GM08714 (cell line): ENCODE measurements around the gene MDM4.
A peak's percentile ranks its signal among the peaks of the same experiment; 100 is the strongest.
"Not testable (repeated sequence)": the region's sequence is repeated elsewhere in the genome, so short reads cannot be mapped to it uniquely, and the experiment has no call there.

Experiments
- H3K4me3 ChIP-seq: fragments of 200-500 bp; sonication (Bioruptor generic); 2 replicates; pipeline ENCODE4 v1.5.1; 2014; ENCODE audit warnings: mild to moderate bottlenecking, low read length, inconsistent platforms
- ZNF274 ChIP-seq: IDR thresholded peaks from 2 replicates; pipeline ENCODE4 v1.6.1; 2012; ENCODE audit warnings: mild to moderate bottlenecking, low read depth, low read length

Gene MDM4

GRCh38 chr1:204569478-204569877 lies 53.3 kb downstream of the MDM4 start:
- no peak for TF ChIP-seq ZNF274
- no peak overlapping the region for H3K4me3 ChIP-seq

DNA sequence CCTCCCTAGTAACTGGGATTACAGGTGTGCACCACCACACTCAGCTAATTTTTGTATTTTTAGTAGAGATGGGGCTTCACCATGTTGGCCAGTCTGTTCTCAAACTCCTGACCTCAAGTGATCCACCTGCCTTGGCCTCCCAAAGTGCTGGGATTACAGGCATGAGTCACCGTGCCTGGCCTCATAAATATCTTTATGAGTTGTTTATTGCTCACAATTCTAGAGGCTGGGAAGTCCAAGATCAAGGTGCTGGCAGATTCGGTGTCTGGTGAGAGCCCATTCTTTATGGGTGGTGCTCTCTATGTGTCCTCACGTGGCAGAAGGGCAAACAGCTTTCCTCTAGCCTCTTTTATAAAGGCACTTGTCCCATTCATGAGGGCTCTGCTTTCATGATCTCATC lies 53.8 kb downstream of the MDM4 start:
- not testable (repeated sequence) for H3K4me3 ChIP-seq

DNA sequence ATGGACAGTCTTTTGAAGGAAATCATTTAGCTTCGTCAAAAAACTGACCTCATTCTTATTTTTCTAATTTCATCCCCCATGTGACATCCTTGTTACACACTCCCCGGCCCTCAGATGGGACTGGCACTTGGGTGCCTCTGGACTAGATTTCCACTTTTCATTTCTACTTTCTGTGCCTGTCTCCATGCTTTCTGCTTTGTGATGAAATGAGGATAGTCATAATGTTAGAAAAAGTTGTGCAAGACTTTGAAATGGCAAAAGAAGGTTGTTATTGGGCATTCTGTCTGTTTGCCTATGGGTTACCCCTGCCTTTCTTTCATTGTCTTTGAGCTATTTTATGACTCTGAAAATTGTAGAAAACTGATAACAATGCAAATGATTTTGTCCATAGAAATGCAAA lies 54.9 kb downstream of the MDM4 start:
- no peak overlapping the region for H3K4me3 ChIP-seq
- TF ChIP-seq ZNF274, result no peak

DNA sequence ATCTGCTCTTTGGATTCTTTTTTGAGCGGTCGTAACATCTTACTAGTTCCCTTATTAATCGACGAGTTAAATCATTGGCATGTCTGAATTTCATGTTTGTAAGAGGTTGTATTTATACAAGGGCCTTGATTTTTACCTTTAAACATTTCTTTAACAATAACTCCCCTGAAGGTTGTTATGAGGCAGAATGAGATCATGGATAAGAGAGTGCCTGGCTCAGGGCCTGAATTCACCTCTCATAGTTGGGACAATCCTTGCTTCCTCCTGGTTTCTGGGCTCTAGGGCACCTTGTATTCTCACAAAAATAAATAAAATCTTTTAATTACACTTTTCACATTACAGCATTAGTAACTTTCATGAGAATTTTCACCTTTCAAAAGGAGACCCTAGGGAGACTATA lies 55.4 kb downstream of the MDM4 start:
- TF ChIP-seq ZNF274, result no peak
- no peak overlapping the region for H3K4me3 ChIP-seq

- H3K4me3 ChIP-seq, result no peak overlapping the region
- no peak for TF ChIP-seq ZNF274
Measured at GRCh38 chr1:204572923-204573922, 57.0 kb downstream of the MDM4 start.

DNA sequence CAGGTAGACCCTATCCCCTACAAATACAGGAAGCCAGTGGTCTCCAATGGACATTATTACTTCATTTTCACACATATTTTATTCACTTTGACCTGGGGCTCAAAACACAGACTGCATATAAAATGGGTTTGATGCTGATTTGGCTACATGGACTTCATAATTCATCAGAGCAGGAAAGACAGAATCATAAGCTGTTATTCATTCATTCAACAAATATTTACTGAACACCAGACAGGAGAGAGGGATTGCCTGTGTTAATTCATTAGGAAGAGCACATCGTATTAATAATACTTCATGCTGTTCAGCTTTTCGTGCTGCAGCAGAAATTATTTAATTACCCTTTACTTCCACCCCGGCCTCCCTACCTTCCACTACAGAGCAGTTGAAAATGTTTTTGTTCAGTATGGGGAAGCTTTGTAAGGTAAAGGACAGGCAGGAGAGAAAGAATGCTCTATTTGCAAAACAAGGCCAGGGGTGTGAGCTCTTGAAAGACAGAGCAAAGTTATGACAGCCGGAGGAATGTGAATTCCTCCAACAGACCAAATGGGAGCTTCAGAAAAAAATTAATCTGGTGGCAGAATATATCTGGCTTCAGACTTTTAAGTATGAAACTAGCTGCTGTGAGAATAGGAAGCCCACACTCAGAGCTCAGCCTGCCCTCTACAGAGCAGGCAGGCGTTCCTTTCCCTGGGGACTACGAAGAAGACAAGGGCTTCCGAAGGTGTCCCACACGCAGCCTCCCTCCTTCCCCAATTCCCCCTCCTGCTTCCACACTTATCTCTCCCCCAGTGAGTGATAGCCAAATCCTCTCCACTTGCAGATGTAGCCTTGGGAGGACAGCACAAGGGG lies 58.0 kb downstream of the MDM4 start:
- H3K4me3 ChIP-seq, result no peak overlapping the region
- TF ChIP-seq ZNF274, result no peak

DNA sequence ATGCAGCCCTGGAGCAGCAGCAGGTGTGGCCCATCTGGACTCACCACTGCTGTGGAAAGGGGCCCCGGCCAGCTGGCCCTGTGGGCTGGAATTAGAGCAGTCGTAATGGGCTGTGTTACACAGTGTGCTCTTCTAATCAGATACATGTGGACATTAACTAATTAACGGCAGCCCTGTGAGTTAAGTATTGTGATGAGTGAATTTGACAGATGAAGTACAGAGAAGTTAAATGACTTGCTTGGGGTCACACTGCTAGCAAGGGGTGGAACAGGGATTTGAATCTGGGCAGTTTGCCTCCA lies 58.6 kb downstream of the MDM4 start:
- H3K4me3 ChIP-seq, result no peak overlapping the region
- TF ChIP-seq ZNF274, result no peak

DNA sequence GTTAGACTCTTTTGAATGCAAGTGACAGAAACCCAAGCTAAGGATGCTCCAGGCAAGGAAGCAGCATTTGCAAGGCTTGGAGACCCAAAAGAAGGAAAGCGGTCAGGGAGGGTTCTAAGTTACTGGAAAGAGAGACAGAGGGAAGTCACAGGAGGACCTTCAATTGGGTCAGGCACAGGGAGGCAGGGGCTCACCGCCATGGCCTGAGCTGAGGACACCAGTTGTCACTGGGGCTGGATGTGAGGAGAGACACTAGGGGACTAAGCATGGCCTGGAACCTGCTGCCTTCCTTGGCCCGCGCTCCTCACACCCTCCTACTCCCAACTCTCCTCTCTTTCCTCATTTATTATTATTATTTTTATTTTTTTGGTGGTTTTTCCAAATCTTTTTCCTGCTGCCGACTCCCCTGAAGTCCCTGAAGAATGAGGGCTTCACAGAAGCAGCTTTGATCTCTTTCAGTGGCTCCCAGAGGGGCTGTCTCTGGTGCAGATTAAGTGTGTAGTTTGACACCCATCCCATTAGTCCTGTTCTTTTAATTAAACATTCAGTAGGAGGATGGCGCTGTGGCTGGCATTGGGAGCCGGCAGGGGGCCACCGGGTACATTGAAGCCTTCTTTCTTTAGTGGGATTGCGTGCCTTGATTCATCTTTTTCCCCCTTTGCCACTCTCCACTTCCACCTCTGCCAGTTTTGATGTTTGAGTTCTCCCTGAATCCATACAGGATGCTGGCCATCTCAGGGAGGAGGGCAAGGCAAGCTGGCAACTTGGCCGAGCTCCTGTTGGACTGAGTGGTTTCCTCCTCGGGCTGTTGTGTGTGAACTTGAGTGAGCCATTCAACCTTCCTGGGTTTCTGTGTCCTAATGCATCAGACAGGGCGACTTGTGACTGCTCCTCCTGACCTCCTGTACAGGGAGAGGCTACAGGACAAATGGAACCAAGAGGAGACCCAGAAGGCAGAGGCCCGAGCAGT lies 59.3 kb downstream of the MDM4 start:
- H3K4me3 ChIP-seq, result no peak overlapping the region
- TF ChIP-seq ZNF274, result no peak

DNA sequence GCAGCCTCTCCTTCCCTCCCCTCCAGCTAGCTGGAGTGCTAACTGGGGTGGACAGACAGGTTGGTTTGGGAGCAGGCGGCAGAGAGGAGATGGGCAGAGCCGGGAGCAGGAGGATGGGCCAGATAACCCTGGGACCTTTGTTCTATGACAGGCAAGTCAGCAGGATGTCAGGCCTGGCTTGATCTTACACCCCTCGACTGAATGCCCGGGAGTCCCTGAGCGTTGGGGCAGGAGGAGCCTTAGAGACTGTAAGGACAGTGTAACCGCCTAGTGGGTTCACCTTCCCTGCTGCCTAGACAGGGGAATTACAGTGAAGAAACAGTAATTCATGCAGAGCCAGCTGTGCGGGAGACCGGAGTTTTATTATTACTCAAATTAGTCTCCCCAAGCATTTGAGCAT lies 60.2 kb downstream of the MDM4 start:
- H3K4me3 ChIP-seq, result no peak overlapping the region
- no peak for TF ChIP-seq ZNF274

DNA sequence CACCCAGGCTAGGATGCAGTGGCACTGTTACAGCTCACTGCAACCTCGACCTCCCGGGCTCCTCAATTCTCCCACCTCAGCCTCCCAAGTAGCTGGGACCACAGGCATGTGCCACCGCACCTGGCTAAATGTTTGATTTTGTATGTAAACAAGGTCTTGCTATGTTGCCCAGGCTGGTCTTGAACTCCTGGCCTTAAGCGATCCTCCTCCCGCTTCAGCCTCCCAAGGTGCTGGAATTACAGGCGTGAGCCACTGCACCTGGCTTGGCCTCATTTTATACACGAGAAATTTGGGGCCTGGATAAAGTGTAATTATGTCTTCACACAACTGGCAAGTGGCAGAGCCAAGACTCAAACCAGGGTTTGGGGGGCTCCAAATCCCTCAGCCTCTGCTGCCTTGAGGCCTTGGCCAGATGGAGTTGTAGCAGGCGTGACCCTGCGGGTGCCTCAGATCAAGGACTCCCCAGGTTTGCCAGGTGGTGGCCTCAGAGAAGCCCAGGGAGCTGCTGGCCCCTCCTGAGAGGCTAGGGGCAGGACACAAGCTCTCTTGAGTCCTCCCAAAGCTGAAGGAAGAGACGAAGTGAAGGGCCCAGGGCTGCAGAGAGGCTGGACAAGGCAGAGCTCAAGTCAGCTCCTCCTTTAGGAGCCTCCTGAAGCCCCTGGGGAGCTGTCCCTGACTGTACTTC lies 61.7 kb downstream of the MDM4 start:
- TF ChIP-seq ZNF274, result no peak
- no peak overlapping the region; the same call in 1 of the 2 replicates for H3K4me3 ChIP-seq

- H3K4me3 ChIP-seq, result peak overlapping the region; percentile 8; the same call in 1 of the 2 replicates
- TF ChIP-seq ZNF274, result no peak
Measured at GRCh38 chr1:204578867-204579664, 62.9 kb downstream of the MDM4 start.

- no peak for TF ChIP-seq ZNF274
- H3K4me3 ChIP-seq, result no peak overlapping the region; the same call in 1 of the 2 replicates
Measured at GRCh38 chr1:204579681-204580080, 63.5 kb downstream of the MDM4 start.

- no peak for TF ChIP-seq ZNF274
Measured at GRCh38 chr1:204580862-204581261, 64.7 kb downstream of the MDM4 start.

More at GRCh38 chr1:204580862-204581261, 64.7 kb downstream of the MDM4 start:
- no peak overlapping the region for H3K4me3 ChIP-seq
